HG03135 (cell line): ENCODE measurements around the gene PUS1.
"Not testable (repeated sequence)": the region's sequence is repeated elsewhere in the genome, so short reads cannot be mapped to it uniquely, and the experiment has no call there.

Source experiments
- ATAC-seq: cut with Tn5 transposase; IDR thresholded peaks from one replicate; pipeline ENCODE4 v1.9.1; 2021; ENCODE audit warnings: mild to moderate bottlenecking, moderate library complexity; ENCODE audit not compliant: unreplicated experiment

PUS1 gene

GRCh38 chr12:131928711-131929580 is at the start of gene PUS1:
Gene PUS1, plus strand, starts transcription at chr12:131929276. Its CDS starts 447 bp downstream, at chr12:131929723.
- peak; percentile 55 for ATAC-seq

GRCh38 chr12:131882804-131883520 is 46.1 kb upstream of the PUS1 start:
- no peak for ATAC-seq

- ATAC-seq, result no peak
These were observed 45.6 kb upstream of the PUS1 start for GRCh38 chr12:131883521-131883900.

GRCh38 chr12:131885076-131885475 is 44.0 kb upstream of the PUS1 start:
- not testable (repeated sequence) for ATAC-seq

- no peak for ATAC-seq
These were observed 43.5 kb upstream of the PUS1 start for GRCh38 chr12:131885543-131886057.

- not testable (repeated sequence) for ATAC-seq
These were observed 37.4 kb upstream of the PUS1 start for GRCh38 chr12:131891722-131892121.

GRCh38 chr12:131892711-131893604 is 36.1 kb upstream of the PUS1 start:
- ATAC-seq, result no peak

- no peak for ATAC-seq
These were observed 35.3 kb upstream of the PUS1 start for GRCh38 chr12:131893605-131894312.

GRCh38 chr12:131894313-131894860 is 34.7 kb upstream of the PUS1 start, which contains the start of gene ULK1:
Gene ULK1, plus strand, starts transcription at chr12:131894622. Its CDS starts 380 bp downstream, at chr12:131895002.
- ATAC-seq, result peak; percentile 82

GRCh38 chr12:131894981-131895639 is 34.0 kb upstream of the PUS1 start:
- peak; percentile 8 for ATAC-seq

- ATAC-seq, result peak; percentile 12
These were observed 33.4 kb upstream of the PUS1 start for GRCh38 chr12:131895640-131896079.

- ATAC-seq, result peak; percentile 55
These were observed 32.8 kb upstream of the PUS1 start for GRCh38 chr12:131896080-131896810.

- ATAC-seq, result no peak
These were observed 32.2 kb upstream of the PUS1 start for GRCh38 chr12:131896811-131897270.

GRCh38 chr12:131897276-131897675 is 31.8 kb upstream of the PUS1 start:
- ATAC-seq, result no peak

GRCh38 chr12:131897875-131898274 is 31.2 kb upstream of the PUS1 start:
- no peak for ATAC-seq

GRCh38 chr12:131900397-131900796 is 28.7 kb upstream of the PUS1 start:
- no peak for ATAC-seq

GRCh38 chr12:131901431-131902331 is 27.4 kb upstream of the PUS1 start:
- ATAC-seq, result no peak
